C4-2B (cell line): ENCODE measurements around the gene DIAPH2.

Source experiments
- H3K27ac ChIP-seq: fragments of 450-650 bp; 2 replicates; pipeline ENCODE4 v1.5.1; 2017
- CTCF ChIP-seq: fragments of 450-650 bp; conservative IDR thresholded peaks from 2 replicates; pipeline ENCODE4 v1.5.1; 2017; ENCODE audit warnings: mild to moderate bottlenecking
- ZFX ChIP-seq: fragments of 450-650 bp; IDR thresholded peaks from 2 replicates; pipeline ENCODE4 v1.6.1; 2017

The DIAPH2 gene

GRCh38 chrX:96884027-96884426 is 199.4 kb downstream of the DIAPH2 start:
- no peak overlapping the region for H3K27ac ChIP-seq
- TF ChIP-seq CTCF (no peak), ZFX (no peak)

- TF ChIP-seq ZFX (no peak), CTCF (no peak)
- H3K27ac ChIP-seq, result no peak overlapping the region
Measured at GRCh38 chrX:96889726-96890125, 205.1 kb downstream of the DIAPH2 start.

- TF ChIP-seq ZFX (no peak), CTCF (no peak)
- H3K27ac ChIP-seq, result no peak overlapping the region
Measured at GRCh38 chrX:96906741-96907140, 222.1 kb downstream of the DIAPH2 start.

- TF ChIP-seq ZFX (no peak), CTCF (no peak)
- no peak overlapping the region for H3K27ac ChIP-seq
Measured at GRCh38 chrX:96907516-96908272, 223.1 kb downstream of the DIAPH2 start.

GRCh38 chrX:96909291-96909690 is 224.6 kb downstream of the DIAPH2 start:
- H3K27ac ChIP-seq, result no peak overlapping the region
- TF ChIP-seq ZFX, result no peak
- no peak for TF ChIP-seq CTCF

- TF ChIP-seq CTCF (no peak), ZFX (no peak)
- no peak overlapping the region for H3K27ac ChIP-seq
Measured at GRCh38 chrX:96918864-96919263, 234.2 kb downstream of the DIAPH2 start.

GRCh38 chrX:96919672-96920071 is 235.0 kb downstream of the DIAPH2 start:
- H3K27ac ChIP-seq, result no peak overlapping the region
- no peak for TF ChIP-seq ZFX
- no peak for TF ChIP-seq CTCF
